Epidermal melanocyte (primary cell): ENCODE results near the gene GLIPR1.
"Not testable (repeated sequence)": the region's sequence is repeated elsewhere in the genome, so short reads cannot be mapped to it uniquely, and the experiment has no call there.

Source experiments
- DNase-seq: peaks from one replicate; pipeline ENCODE4 v3.0.0; 2011; ENCODE audit warnings: low spot score; ENCODE audit not compliant: insufficient read length

GLIPR1 gene

GRCh38 chr12:75474116-75474515 is 6.4 kb upstream of the GLIPR1 start:
- no peak for DNase-seq

- DNase-seq = no peak
Observed at GRCh38 chr12:75476071-75476470, 4.5 kb upstream of the GLIPR1 start.

GRCh38 chr12:75477137-75477536 is 3.4 kb upstream of the GLIPR1 start:
- DNase-seq = no peak

- no peak for DNase-seq
Observed at GRCh38 chr12:75478116-75478794, 2.3 kb upstream of the GLIPR1 start.

- DNase-seq = no peak
Observed at GRCh38 chr12:75479963-75480461, 543 bp upstream of the GLIPR1 start.

- no peak for DNase-seq
Observed at GRCh38 chr12:75481013-75481705, 604 bp downstream of the GLIPR1 start.

GRCh38 chr12:75481774-75482173 is 1.2 kb downstream of the GLIPR1 start:
- DNase-seq = no peak

GRCh38 chr12:75482646-75483045 is 2.1 kb downstream of the GLIPR1 start:
- DNase-seq = no peak

GRCh38 chr12:75483431-75483830 is 2.9 kb downstream of the GLIPR1 start:
- no peak for DNase-seq

- not testable (repeated sequence) for DNase-seq
Observed at GRCh38 chr12:75484450-75484849, 3.9 kb downstream of the GLIPR1 start.

GRCh38 chr12:75487308-75487707 is 6.8 kb downstream of the GLIPR1 start:
- no peak for DNase-seq

- DNase-seq = no peak
Observed at GRCh38 chr12:75488553-75488952, 8.0 kb downstream of the GLIPR1 start.

GRCh38 chr12:75489187-75489586 is 8.6 kb downstream of the GLIPR1 start:
- DNase-seq = no peak

- no peak for DNase-seq
Observed at GRCh38 chr12:75489613-75490210, 9.2 kb downstream of the GLIPR1 start.

- DNase-seq = no peak
Observed at GRCh38 chr12:75491169-75491568, 10.6 kb downstream of the GLIPR1 start.

- no peak for DNase-seq
Observed at GRCh38 chr12:75503459-75503858, 22.9 kb downstream of the GLIPR1 start.

- DNase-seq = no peak
Observed at GRCh38 chr12:75503866-75504265, 23.3 kb downstream of the GLIPR1 start.

GRCh38 chr12:75505706-75506312 is 25.3 kb downstream of the GLIPR1 start:
- DNase-seq = no peak

- DNase-seq = no peak
Observed at GRCh38 chr12:75507086-75507485, 26.5 kb downstream of the GLIPR1 start.

- DNase-seq = no peak
Observed at GRCh38 chr12:75508159-75508558, 27.6 kb downstream of the GLIPR1 start.

- no peak for DNase-seq
Observed at GRCh38 chr12:75509621-75510020, 29.1 kb downstream of the GLIPR1 start.
